ENCODE measurements around the gene PLLP. TPM values are rescaled to one million over a fixed set of nuclear protein-coding genes. Genes with fewer than 3 reads are reported as not detected.
A peak's percentile ranks its signal among the peaks of the same experiment; 100 is the strongest.

Gene PLLP
- total RNA-seq, 1 experiment from 2014 or later = 2.8 TPM

GRCh38 chr16:57303910-57304168 lies 19.4 kb upstream of the PLLP start:
- Histone ChIP-seq H3K9me3 (ENCODE audit: insufficient read depth, low read depth) (no peaks in the 10 kb centered on the region), H3K36me3 (ENCODE audit: low read depth) (no peaks in the 10 kb centered on the region), H3K27ac (peak overlapping the region; percentile 40), H3K4me3 (no peak overlapping the region), H3K27me3 (ENCODE audit: insufficient read depth, low read depth) (no peaks in the 10 kb centered on the region), H4K20me1 (ENCODE audit: insufficient read depth) (no peaks in the 10 kb centered on the region), H2AFZ (no peak overlapping the region), H3K4me2 (peak overlapping the region; percentile 47), H3F3A (ENCODE audit: insufficient read depth, low read depth) (peaks cover 44% of the 10 kb centered on the region), H3K9me2 (ENCODE audit: insufficient read depth) (no peaks in the 10 kb centered on the region), H3K4me1 (replicated peaks; ENCODE audit: insufficient read depth) (peaks cover 28% of the 10 kb centered on the region), H3K79me2 (ENCODE audit: low read depth) (no peaks in the 10 kb centered on the region)
- intact Hi-C loops (cut with micrococcal nuclease; ENCODE audit: unreplicated experiment) = loop anchor here (1.0 to 5.0 kb wide), 3 partner anchors 37 to 727 kb away; no protein-coding TSS in a partner anchor
- no peak for DNase-seq
- TF ChIP-seq CTCF (conservative IDR thresholded peaks at IDR 0.05) = no peak
- no peak for TF ChIP-seq EZH2 (IDR thresholded peaks at IDR 0.05; ENCODE audit: low read depth)
- ChIA-PET POLR2A (ENCODE audit: unreplicated experiment) (interaction anchor here (0.5 to 1.2 kb wide), 2 partner anchors 10 to 691 kb away, joined by 3 read pairs; no protein-coding TSS in a partner anchor), CTCF (interaction anchor here (0.6 to 0.8 kb wide), 2 partner anchors 74 to 114 kb away, joined by 3 to 6 read pairs; no protein-coding TSS in a partner anchor)
- no TSS peak for BruUV-seq (replicated peaks)

GRCh38 chr16:57303021-57303909 lies 18.8 kb upstream of the PLLP start:
- no TSS peak for BruUV-seq (replicated peaks)
- no peak for TF ChIP-seq CTCF (conservative IDR thresholded peaks at IDR 0.05)
- no peak for TF ChIP-seq EZH2 (IDR thresholded peaks at IDR 0.05; ENCODE audit: low read depth)
- Histone ChIP-seq H4K20me1 (ENCODE audit: insufficient read depth) (no peaks in the 10 kb centered on the region), H3K79me2 (ENCODE audit: low read depth) (no peaks in the 10 kb centered on the region), H3K27ac (peak overlapping the region; percentile 40), H3K27me3 (ENCODE audit: insufficient read depth, low read depth) (no peaks in the 10 kb centered on the region), H3K4me1 (replicated peaks; ENCODE audit: insufficient read depth) (peaks cover 31% of the 10 kb centered on the region), H2AFZ (no peak overlapping the region), H3F3A (ENCODE audit: insufficient read depth, low read depth) (peaks cover 48% of the 10 kb centered on the region), H3K36me3 (ENCODE audit: low read depth) (no peaks in the 10 kb centered on the region), H3K4me2 (peak overlapping the region; percentile 47), H3K9me2 (ENCODE audit: insufficient read depth) (no peaks in the 10 kb centered on the region), H3K9me3 (ENCODE audit: insufficient read depth, low read depth) (no peaks in the 10 kb centered on the region), H3K4me3 (no peak overlapping the region)
- no peak for DNase-seq
- intact Hi-C loops (cut with micrococcal nuclease; ENCODE audit: unreplicated experiment) = loop anchor here (5.0 kb wide), 1 partner anchor 726 kb away; no protein-coding TSS in a partner anchor
- CTCF ChIA-PET = interaction anchor here (0.6 to 1.1 kb wide), 2 partner anchors 119 to 260 kb away, joined by 4 read pairs; no protein-coding TSS in a partner anchor
- POLR2A ChIA-PET (ENCODE audit: unreplicated experiment) = interaction anchor here (0.5 to 1.2 kb wide), 2 partner anchors 11 to 690 kb away, joined by 3 read pairs; no protein-coding TSS in a partner anchor

GRCh38 chr16:57301126-57301817 lies 16.8 kb upstream of the PLLP start:
- no peak overlapping the region for H3K4me2 ChIP-seq
- ChIA-PET CTCF (interaction anchor here (1.0 to 1.6 kb wide), 2 partner anchors 115 to 119 kb away, joined by 3 to 5 read pairs; no protein-coding TSS in a partner anchor), POLR2A (ENCODE audit: unreplicated experiment) (no interaction called here)
- DNase-seq = no peak
- BruUV-seq (replicated peaks) = no TSS peak
- H4K20me1 ChIP-seq (ENCODE audit: insufficient read depth) = no peaks in the 10 kb centered on the region
- TF ChIP-seq EZH2 (IDR thresholded peaks at IDR 0.05; ENCODE audit: low read depth) (no peak), CTCF (conservative IDR thresholded peaks at IDR 0.05) (no peak)
- H2AFZ ChIP-seq = no peak overlapping the region
- no peaks in the 10 kb centered on the region for H3K9me2 ChIP-seq (ENCODE audit: insufficient read depth)
- no peaks in the 10 kb centered on the region for H3K9me3 ChIP-seq (ENCODE audit: insufficient read depth, low read depth)
- H3K4me1 ChIP-seq (replicated peaks; ENCODE audit: insufficient read depth) = peaks cover 31% of the 10 kb centered on the region
- peaks cover 48% of the 10 kb centered on the region for H3F3A ChIP-seq (ENCODE audit: insufficient read depth, low read depth)
- H3K27ac ChIP-seq = no peak overlapping the region
- no peaks in the 10 kb centered on the region for H3K36me3 ChIP-seq (ENCODE audit: low read depth)
- intact Hi-C loops (cut with micrococcal nuclease; ENCODE audit: unreplicated experiment) = loop anchor here (2.0 to 5.0 kb wide), 2 partner anchors 24 to 724 kb away; no protein-coding TSS in a partner anchor
- no peak overlapping the region for H3K4me3 ChIP-seq
- no peaks in the 10 kb centered on the region for H3K27me3 ChIP-seq (ENCODE audit: insufficient read depth, low read depth)
- no peaks in the 10 kb centered on the region for H3K79me2 ChIP-seq (ENCODE audit: low read depth)
